KMS-11 (cell line): ENCODE results near the gene FKBP6.
"Not testable (repeated sequence)": the region's sequence is repeated elsewhere in the genome, so short reads cannot be mapped to it uniquely, and the experiment has no call there.

ENCODE experiments used
- H2AFZ ChIP-seq: fragments of 200-600 bp; sonication (generic); 2 replicates; pipeline ENCODE4 v1.6.1; 2016; ENCODE audit warnings: antibody characterized with exemption, mixed run types, low read depth
- H3K27ac ChIP-seq: fragments of 200-600 bp; sonication (generic); 2 replicates; pipeline ENCODE4 v1.6.1; 2016; ENCODE audit warnings: mild to moderate bottlenecking, mixed run types
- H3K27me3 ChIP-seq: fragments of 200-600 bp; sonication (generic); 2 replicates; pipeline ENCODE4 v1.6.1; 2017; ENCODE audit warnings: mild to moderate bottlenecking, low read depth, mixed run types, moderate library complexity; ENCODE audit not compliant: insufficient read depth
- H3K36me3 ChIP-seq: fragments of 200-600 bp; sonication (generic); 2 replicates; pipeline ENCODE4 v1.6.1; 2017; ENCODE audit warnings: mild to moderate bottlenecking, mixed run types; ENCODE audit not compliant: insufficient read depth
- H3K4me1 ChIP-seq: fragments of 200-600 bp; sonication (generic); 2 replicates; pipeline ENCODE4 v1.6.1; 2016; ENCODE audit warnings: mild to moderate bottlenecking, low read depth, mixed run types; ENCODE audit not compliant: poor library complexity, severe bottlenecking
- H3K4me2 ChIP-seq: fragments of 200-600 bp; sonication (generic); 2 replicates; pipeline ENCODE4 v1.7.0; 2016; ENCODE audit warnings: mild to moderate bottlenecking, mixed run types
- H3K4me3 ChIP-seq: fragments of 200-600 bp; sonication (generic); IDR thresholded peaks from 2 replicates; pipeline ENCODE4 v1.6.1; 2017; ENCODE audit warnings: low read depth, low read length, mixed read lengths; ENCODE audit not compliant: insufficient read depth
- H3K79me2 ChIP-seq: fragments of 200-600 bp; sonication (generic); 2 replicates; pipeline ENCODE4 v1.6.1; 2016; ENCODE audit warnings: low read depth, mixed run types; ENCODE audit not compliant: insufficient read depth
- H3K9ac ChIP-seq: fragments of 200-600 bp; sonication (generic); 2 replicates; pipeline ENCODE4 v1.6.1; 2016; ENCODE audit warnings: mild to moderate bottlenecking, mixed run types
- H4K20me1 ChIP-seq: fragments of 200-600 bp; sonication (generic); 2 replicates; pipeline ENCODE4 v1.6.1; 2016; ENCODE audit warnings: mild to moderate bottlenecking, mixed run types; ENCODE audit not compliant: insufficient read depth
- TF ChIP-seq, protein P1 (sequence below): fragments of 200-600 bp; sonication (generic); conservative IDR thresholded peaks from 2 replicates; pipeline ENCODE4 v1.6.1; 2017; ENCODE audit warnings: low read depth, mild to moderate bottlenecking, antibody characterized with exemption, low read length, moderate library complexity, mixed read lengths

Gene FKBP6

DNA sequence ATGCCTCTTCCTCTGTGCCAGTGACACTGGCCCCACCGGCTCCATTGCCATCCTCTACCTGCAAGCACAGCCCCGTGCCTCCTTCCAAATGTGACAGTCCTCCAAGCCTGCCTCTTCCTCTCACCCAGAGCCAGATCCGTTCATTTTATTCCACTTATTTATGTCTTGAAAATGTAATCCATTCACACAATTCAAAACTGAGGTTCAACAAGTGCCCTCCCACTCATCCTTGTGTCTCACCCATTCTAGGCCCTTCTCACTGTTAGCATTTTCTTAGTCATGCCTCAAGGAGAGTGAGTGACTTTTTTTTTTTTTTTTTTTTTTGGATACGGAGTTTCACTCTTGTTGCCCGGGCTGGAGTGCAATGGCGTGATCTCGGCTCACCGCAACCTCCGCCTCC lies 41.7 kb downstream of the FKBP6 start:
- Histone ChIP-seq H3K27me3 (no peaks in the 10 kb centered on the region), H3K79me2 (no peaks in the 10 kb centered on the region), H3K4me2 (no peak overlapping the region), H3K27ac (no peak overlapping the region), H4K20me1 (no peaks in the 10 kb centered on the region), H3K9ac (no peak overlapping the region), H3K4me1 (no peaks in the 10 kb centered on the region), H3K4me3 (no peak overlapping the region), H3K36me3 (no peaks in the 10 kb centered on the region), H2AFZ (no peak overlapping the region)
- TF ChIP-seq, protein P1, sequence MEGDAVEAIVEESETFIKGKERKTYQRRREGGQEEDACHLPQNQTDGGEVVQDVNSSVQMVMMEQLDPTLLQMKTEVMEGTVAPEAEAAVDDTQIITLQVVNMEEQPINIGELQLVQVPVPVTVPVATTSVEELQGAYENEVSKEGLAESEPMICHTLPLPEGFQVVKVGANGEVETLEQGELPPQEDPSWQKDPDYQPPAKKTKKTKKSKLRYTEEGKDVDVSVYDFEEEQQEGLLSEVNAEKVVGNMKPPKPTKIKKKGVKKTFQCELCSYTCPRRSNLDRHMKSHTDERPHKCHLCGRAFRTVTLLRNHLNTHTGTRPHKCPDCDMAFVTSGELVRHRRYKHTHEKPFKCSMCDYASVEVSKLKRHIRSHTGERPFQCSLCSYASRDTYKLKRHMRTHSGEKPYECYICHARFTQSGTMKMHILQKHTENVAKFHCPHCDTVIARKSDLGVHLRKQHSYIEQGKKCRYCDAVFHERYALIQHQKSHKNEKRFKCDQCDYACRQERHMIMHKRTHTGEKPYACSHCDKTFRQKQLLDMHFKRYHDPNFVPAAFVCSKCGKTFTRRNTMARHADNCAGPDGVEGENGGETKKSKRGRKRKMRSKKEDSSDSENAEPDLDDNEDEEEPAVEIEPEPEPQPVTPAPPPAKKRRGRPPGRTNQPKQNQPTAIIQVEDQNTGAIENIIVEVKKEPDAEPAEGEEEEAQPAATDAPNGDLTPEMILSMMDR: no peak

DNA sequence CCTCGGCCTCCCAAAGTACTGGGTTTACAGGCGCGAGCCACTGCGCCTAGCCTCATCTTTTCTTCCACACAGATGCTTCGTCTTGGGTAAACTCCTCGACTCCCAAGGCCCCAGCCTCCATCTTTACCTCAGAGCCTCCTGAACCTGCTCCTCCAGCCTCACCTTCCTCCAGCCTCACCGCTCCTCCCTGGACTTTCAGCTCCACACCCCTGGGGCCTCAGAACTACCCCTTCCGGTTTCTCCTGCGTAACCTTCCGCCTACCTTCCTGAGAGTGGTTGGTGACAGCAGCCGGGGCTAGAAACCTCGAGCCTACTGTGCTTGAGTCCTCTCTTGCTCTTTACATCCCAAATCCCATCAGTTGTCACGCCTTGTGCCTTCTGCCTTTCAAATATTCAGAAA lies 45.8 kb downstream of the FKBP6 start:
- H3K4me3 ChIP-seq: no peak overlapping the region
- no peaks in the 10 kb centered on the region for H3K4me1 ChIP-seq
- H2AFZ ChIP-seq: no peak overlapping the region
- H4K20me1 ChIP-seq: no peaks in the 10 kb centered on the region
- TF ChIP-seq, protein P1: no peak
- no peaks in the 10 kb centered on the region for H3K27me3 ChIP-seq
- H3K9ac ChIP-seq: no peak overlapping the region
- H3K79me2 ChIP-seq: no peaks in the 10 kb centered on the region
- H3K27ac ChIP-seq: no peak overlapping the region
- H3K4me2 ChIP-seq: no peak overlapping the region
- no peaks in the 10 kb centered on the region for H3K36me3 ChIP-seq

DNA sequence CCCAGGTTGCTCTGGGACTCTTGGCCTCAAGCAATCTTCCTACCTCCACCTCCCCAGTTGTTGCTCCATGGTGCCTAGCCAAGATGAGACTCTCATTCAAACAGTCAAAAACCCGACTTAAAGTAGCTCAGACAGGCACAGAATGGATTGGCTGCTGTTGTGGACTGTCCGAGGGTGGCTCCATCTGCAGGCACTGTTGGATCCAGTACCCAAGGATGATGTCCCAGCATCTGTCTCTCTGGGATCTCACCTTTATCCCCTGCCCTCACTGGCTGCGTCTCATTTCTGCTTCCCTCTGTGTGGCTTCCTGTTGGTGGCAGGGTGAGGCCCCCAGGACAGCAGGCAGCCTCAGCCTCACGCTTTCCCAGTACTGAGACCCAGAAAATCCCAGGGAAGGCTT lies 48.3 kb downstream of the FKBP6 start:
- H2AFZ ChIP-seq, H3K79me2 ChIP-seq, H3K9ac ChIP-seq, H4K20me1 ChIP-seq, H3K4me3 ChIP-seq, H3K4me2 ChIP-seq, H3K4me1 ChIP-seq, H3K27ac ChIP-seq, H3K27me3 ChIP-seq, H3K36me3 ChIP-seq: not testable (repeated sequence)

DNA sequence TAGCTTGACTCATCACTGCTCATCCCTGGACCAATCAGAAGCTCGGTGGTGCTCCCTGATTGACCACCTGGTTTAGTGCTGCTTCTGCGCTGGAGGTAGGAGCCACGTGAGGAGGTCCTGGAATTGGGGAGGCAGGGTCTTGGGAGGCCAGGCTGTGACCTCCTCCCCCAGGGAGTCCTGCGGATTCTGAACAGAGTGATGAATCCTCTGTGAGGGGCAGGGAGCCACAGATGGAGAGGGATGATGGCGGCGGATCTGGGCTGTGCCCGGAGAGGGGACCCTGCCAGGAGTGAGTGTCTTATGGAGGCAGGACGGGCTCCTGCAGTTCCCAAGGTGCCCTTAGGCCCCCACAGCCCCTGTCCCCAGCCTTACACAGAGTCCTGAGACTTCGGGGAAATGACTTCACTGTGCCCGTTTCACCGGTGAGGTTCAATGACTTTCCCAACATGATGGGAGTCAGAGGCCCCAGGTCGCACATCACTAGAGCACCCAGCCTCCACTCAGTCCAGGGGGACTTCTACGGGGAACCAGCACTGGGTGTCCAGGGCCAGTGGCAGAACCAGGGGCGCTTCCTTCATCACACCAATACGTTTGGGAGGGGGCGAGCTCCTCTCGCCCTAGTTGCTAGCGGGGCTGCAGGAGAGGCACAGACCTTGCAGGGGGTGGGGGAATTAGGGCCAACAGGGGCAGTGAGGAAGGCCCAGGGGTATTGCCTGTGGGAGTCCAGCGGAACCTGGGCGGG lies 48.9 kb downstream of the FKBP6 start:
- Histone ChIP-seq H3K4me1 (no peaks in the 10 kb centered on the region), H3K4me2 (no peak overlapping the region), H3K4me3 (no peak overlapping the region), H3K27ac (no peak overlapping the region), H3K79me2 (no peaks in the 10 kb centered on the region), H3K27me3 (no peaks in the 10 kb centered on the region), H3K36me3 (no peaks in the 10 kb centered on the region), H4K20me1 (no peaks in the 10 kb centered on the region), H2AFZ (no peak overlapping the region), H3K9ac (no peak overlapping the region)
- TF ChIP-seq, protein P1: no peak

DNA sequence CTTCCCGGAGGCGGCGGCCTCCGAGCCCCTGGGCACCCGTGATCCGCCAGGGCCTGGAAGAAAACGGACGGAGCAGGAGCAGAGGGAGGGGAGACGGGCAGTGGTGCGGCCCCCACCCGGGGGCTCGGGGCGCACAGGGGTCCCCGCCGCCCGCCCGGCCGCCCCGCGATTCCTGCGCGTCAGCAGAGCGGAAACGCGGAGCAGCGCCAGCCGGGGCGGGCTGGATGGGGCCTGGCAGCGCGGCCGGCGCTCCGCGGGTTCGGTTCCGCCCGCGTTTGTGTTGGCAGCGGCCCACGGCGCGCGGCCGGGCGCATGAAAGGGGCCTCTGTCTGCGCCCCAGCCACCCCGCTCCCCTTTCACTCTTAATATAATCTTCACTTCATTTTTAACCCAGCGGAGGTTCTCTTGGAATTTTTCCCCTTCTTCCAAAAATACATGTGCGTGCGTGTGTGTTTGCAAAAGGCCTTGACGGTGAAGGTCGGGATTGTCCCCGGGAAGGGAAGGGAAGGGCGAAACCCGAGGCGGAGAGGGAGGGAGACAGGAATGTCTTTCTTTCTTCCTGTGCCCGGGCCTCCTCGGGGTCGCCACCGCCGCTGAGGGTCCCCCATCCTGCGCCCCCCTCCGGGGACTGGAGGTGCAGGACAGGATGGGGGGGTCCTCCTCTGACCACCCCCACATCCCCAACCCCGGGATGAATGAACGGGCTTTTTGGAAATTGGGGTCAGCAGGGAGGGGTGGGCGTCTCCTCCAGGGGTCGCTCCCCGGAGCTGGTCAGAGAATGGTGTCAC lies 49.6 kb downstream of the FKBP6 start:
- H3K4me2 ChIP-seq, H3K9ac ChIP-seq, H4K20me1 ChIP-seq, H3K4me1 ChIP-seq, H3K36me3 ChIP-seq, H2AFZ ChIP-seq, H3K27me3 ChIP-seq, H3K79me2 ChIP-seq, H3K27ac ChIP-seq, H3K4me3 ChIP-seq: not testable (repeated sequence)
